Skeletal muscle tissue (tissue), 4 donors: ENCODE data around the gene FCHSD2. TPM values are rescaled to one million over a fixed set of nuclear protein-coding genes. Genes with fewer than 3 reads are reported as not detected.

ENCODE experiments used
- H3K27ac ChIP-seq: one replicate; pipeline ENCODE4 v1.7.0; 2013; ENCODE audit warnings: mild to moderate bottlenecking, low read depth, low read length, inconsistent platforms
- H3K27me3 ChIP-seq, 3 donors: one replicate each; pipeline ENCODE4 v1.7.0; 2013; ENCODE audit warnings: low read length in 3 of 3; ENCODE audit not compliant: control insufficient read depth in 3 of 3, insufficient read depth in 3 of 3
- H3K36me3 ChIP-seq, 3 donors: one replicate each; pipeline ENCODE4 v1.7.0; 2013; ENCODE audit warnings: low read length in 3 of 3; ENCODE audit not compliant: control insufficient read depth in 3 of 3, insufficient read depth in 3 of 3
- H3K4me1 ChIP-seq, 3 donors: one replicate each; pipeline ENCODE4 v1.7.0; 2013; ENCODE audit warnings: low read length in 3 of 3, mild to moderate bottlenecking in 3 of 3; ENCODE audit not compliant: control insufficient read depth in 3 of 3, insufficient read depth in 3 of 3
- H3K4me3 ChIP-seq, 3 donors: one replicate each; pipeline ENCODE4 v1.7.0; 2013; ENCODE audit warnings: low read length in 3 of 3
- H3K9ac ChIP-seq, 3 donors: one replicate each; pipeline ENCODE4 v1.7.0; 2013; ENCODE audit warnings: low read length in 3 of 3, mild to moderate bottlenecking in 3 of 3, moderate library complexity in 2 of 3, low read depth in 1 of 3
- H3K9me3 ChIP-seq, 3 donors: one replicate each; pipeline ENCODE4 v1.7.0; 2013; ENCODE audit warnings: low read length in 3 of 3; ENCODE audit not compliant: control insufficient read depth in 3 of 3
- total RNA-seq: library from RNA; depleted of rRNA; stranded (reverse); fragments of >200 nt; gene quantifications from one replicate; pipeline ENCODE4 v1.2.3, GENCODE V29; 2014
- donor health status: Osteomylitis.

FCHSD2 gene
- total RNA-seq, 1 donor from 2014 or later = 19.8 TPM

DNA sequence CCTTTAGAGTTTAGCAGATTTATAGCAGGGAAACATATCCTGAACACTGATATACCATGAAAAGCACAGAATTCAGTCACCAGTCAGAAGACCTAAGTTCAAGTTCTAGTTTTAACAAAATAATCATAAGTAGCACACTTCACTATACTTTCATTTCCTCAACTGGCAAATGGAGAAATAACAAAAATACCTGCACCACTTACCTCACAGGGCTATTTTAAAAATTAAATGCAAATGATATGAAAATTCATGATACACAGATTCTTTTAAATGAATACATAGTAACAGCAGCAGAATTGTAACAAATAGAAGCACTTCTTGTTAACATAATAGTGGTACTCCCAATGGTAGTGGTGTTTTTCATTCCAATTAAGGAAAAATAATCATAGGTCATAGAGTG, 139.0 kb downstream of the FCHSD2 start:
- H3K4me1 ChIP-seq = no peaks in the 10 kb centered on the region
- H3K4me3 ChIP-seq = no peak overlapping the region
- H3K27ac ChIP-seq = no peak overlapping the region
- H3K27me3 ChIP-seq = no peaks in the 10 kb centered on the region
- H3K36me3 ChIP-seq = no peaks in the 10 kb centered on the region
- no peak overlapping the region for H3K9ac ChIP-seq
- H3K9me3 ChIP-seq = no peaks in the 10 kb centered on the region

DNA sequence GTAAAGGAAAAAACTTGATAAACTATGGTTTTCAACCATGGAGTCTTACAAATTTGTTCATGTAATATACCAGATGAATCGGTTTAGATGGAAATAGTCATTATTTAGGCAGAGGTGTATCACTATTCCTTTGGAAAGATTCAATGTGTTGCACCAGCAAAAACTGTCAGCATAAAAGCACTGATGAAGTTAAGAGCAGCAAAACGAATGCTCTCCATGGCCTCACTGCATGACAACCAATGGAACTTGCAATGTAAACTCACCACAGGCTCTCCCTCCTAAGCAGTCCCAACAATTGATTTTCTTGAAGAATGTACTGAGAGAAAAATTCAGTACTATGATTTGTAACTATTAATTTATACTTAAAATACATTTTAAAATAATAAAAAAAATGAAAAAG, 139.9 kb downstream of the FCHSD2 start:
- Histone ChIP-seq H3K27ac (no peak overlapping the region), H3K36me3 (no peaks in the 10 kb centered on the region), H3K9ac (no peak overlapping the region), H3K4me1 (no peaks in the 10 kb centered on the region), H3K4me3 (no peak overlapping the region), H3K27me3 (no peaks in the 10 kb centered on the region), H3K9me3 (no peaks in the 10 kb centered on the region)

DNA sequence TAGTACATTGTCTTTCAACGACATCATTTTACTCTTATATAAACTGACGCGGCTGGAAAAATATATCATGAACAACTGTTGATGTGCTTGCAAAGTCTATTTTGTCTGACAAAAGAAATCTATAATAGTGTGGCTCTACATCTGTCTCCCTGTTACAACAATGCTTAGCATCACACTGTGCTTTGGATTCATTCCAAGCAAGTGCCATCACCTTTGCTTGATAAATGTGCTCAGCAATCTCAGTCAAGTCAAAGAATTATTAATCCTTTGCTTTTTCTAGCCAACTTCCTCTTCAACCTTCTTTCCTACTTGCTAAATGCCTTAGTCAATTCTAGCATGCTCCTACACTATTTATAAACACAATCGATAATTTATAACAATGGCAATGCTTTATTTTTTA, 140.5 kb downstream of the FCHSD2 start:
- H3K4me3 ChIP-seq = no peak overlapping the region
- no peaks in the 10 kb centered on the region for H3K36me3 ChIP-seq
- H3K27ac ChIP-seq = no peak overlapping the region
- no peak overlapping the region for H3K9ac ChIP-seq
- peaks cover 0 to 4% (median 0%) of the 10 kb centered on the region in 3 donors for H3K4me1 ChIP-seq
- H3K9me3 ChIP-seq = no peaks in the 10 kb centered on the region
- H3K27me3 ChIP-seq = no peaks in the 10 kb centered on the region

DNA sequence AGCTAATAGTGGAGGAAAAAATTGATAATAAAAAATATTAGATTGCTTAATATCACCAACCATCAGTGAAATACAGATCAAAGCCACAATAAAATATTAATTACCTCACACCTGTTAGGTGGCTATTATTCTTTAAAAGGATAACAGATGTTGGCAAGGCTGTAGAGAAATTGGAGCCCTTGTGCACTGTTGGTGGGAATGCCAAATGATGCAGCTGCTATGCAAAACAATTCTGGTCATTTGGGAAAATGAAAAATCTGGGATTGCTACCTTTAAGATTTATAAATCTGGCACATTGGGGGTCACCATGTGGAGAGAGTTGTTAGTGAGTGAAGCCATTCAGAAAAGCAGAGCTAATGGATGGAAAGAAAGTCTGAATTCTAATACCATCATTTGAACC, 143.4 kb downstream of the FCHSD2 start:
- Histone ChIP-seq H3K27ac (no peak overlapping the region), H3K4me1 (peaks cover 0 to 4% (median 0%) of the 10 kb centered on the region in 3 donors), H3K36me3 (no peaks in the 10 kb centered on the region), H3K4me3 (no peak overlapping the region), H3K9ac (no peak overlapping the region), H3K27me3 (no peaks in the 10 kb centered on the region), H3K9me3 (no peaks in the 10 kb centered on the region)

DNA sequence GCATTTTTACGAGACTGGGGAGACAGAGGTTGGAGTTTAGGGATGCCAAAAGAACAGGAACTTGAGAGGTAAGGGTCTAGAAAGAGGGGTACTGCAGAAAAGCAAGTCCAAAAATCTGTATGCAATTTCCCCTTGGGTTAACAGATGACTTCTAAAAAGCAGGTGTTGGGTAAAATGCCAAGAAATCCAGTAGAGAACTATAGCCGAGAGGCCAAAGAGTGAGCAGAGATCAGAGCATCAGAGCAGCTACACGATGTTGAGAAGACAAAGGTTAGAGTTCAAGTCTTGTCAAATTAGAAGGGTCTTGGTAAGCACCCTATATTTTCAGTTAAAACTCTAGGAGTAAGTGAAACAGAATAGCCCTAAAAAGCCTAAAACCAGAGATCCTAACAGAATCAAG, 145.2 kb downstream of the FCHSD2 start:
- no peaks in the 10 kb centered on the region for H3K27me3 ChIP-seq
- no peak overlapping the region for H3K4me3 ChIP-seq
- H3K9me3 ChIP-seq = no peaks in the 10 kb centered on the region
- peaks cover 0 to 4% (median 0%) of the 10 kb centered on the region in 3 donors for H3K4me1 ChIP-seq
- no peaks in the 10 kb centered on the region for H3K36me3 ChIP-seq
- H3K27ac ChIP-seq = no peak overlapping the region
- no peak overlapping the region for H3K9ac ChIP-seq

DNA sequence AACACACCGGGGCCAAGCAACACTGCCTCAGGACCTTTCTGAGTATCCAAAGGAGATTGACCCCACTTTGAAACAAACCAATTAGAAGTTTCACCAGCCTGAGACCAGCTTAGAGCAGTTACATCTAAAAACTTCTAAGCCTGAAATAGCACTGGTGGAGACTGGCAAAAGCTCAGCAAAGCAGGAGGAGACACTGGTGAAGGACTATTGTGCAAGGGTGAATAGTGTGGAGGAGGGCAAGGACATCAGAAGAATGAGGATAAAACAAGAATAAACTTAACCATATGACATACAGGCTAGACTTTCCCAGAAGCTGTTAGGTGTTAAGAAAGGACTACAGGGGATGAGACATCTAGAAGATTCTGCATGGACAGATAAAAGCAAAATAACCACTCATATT, 152.4 kb downstream of the FCHSD2 start:
- Histone ChIP-seq H3K27ac (no peak overlapping the region), H3K4me3 (no peak overlapping the region), H3K9ac (no peak overlapping the region), H3K36me3 (peaks cover 0 to 3% (median 0%) of the 10 kb centered on the region in 3 donors), H3K27me3 (no peaks in the 10 kb centered on the region), H3K4me1 (peaks cover 0 to 8% (median 2%) of the 10 kb centered on the region in 3 donors), H3K9me3 (no peaks in the 10 kb centered on the region)

DNA sequence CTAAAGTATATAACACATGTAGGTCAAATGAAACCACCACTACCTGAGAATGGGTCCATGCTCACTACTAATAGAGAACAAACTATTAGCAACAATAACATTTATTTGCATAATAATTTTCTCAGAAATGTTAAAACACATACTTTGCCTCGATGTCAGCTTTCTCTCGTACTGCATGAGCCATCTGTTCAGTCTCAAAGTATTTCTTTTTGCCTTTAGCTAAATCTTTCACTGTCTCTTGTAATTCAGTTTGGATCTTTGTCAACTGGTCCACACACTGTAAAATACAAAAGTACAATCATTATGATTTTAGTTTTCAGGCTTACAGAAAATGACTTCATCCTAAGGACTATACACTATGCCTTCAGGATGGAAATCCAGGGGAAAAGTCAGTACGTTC, 153.3 kb downstream of the FCHSD2 start:
- H3K4me3 ChIP-seq = no peak overlapping the region
- H3K36me3 ChIP-seq = peaks cover 0 to 6% (median 0%) of the 10 kb centered on the region in 3 donors
- no peak overlapping the region for H3K9ac ChIP-seq
- H3K27me3 ChIP-seq = no peaks in the 10 kb centered on the region
- H3K4me1 ChIP-seq = peaks cover 2 to 12% (median 3%) of the 10 kb centered on the region in 3 donors
- no peak overlapping the region for H3K27ac ChIP-seq
- no peaks in the 10 kb centered on the region for H3K9me3 ChIP-seq

DNA sequence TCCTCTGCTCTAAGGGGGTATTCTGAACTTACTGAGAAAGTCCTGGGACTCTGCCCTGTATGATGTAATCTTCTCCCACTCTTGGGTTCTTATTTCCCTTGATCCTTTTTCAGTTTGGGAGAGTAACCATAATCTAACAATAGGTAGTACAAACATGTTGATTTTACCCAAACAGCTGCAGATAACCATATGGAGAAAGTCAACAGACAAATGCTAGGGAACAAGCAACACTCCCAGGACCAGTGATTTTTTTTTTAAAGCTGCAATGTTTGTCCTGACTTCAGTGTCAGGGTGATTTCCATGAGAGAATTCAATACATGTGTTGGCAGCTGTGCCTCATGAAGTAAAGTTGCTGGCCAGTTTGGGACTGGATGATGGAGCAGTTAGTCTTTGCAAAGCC, 156.5 kb downstream of the FCHSD2 start:
- Histone ChIP-seq H3K36me3 (peaks cover 0 to 6% (median 0%) of the 10 kb centered on the region in 3 donors), H3K9ac (no peak overlapping the region), H3K4me1 (peaks cover 2 to 12% (median 3%) of the 10 kb centered on the region in 3 donors), H3K9me3 (no peaks in the 10 kb centered on the region), H3K27me3 (no peaks in the 10 kb centered on the region), H3K4me3 (no peak overlapping the region), H3K27ac (no peak overlapping the region)

DNA sequence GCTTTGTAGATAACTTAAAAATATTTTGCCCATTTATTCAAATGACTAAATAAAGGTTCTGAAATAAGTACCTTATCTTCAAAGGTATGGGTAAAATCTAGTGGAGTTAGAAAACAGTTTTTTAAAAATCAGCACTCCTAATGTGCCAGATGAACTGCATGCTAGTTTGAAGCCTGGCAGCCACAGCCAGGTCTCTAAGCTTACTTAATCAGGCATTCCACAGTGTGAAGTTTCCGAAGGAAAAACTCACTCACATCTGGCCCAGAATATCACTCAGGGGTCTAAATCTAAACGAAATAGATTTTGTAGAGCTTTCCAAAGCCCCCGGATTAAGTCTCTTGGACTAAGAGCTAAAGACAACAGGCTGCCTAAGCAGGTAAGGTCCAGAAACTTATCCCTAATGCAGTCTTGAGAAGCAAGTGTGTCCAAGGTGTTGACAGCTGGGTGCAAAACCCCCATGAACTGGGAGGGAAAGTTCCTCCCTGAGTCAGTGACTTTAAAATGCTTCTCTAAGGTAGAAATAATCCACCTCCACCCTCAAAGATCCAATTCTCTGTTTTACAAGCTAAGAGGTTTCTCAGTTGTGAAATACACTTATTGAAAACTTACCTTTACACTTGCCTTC, 157.6 kb downstream of the FCHSD2 start:
- H3K36me3 ChIP-seq = peaks cover 0 to 10% (median 0%) of the 10 kb centered on the region in 3 donors
- no peaks in the 10 kb centered on the region for H3K27me3 ChIP-seq
- H3K9me3 ChIP-seq = no peaks in the 10 kb centered on the region
- no peak overlapping the region for H3K27ac ChIP-seq
- H3K9ac ChIP-seq = no peak overlapping the region
- peaks cover under 1 to 12% (median 3%) of the 10 kb centered on the region in 3 donors for H3K4me1 ChIP-seq
- H3K4me3 ChIP-seq = no peak overlapping the region

DNA sequence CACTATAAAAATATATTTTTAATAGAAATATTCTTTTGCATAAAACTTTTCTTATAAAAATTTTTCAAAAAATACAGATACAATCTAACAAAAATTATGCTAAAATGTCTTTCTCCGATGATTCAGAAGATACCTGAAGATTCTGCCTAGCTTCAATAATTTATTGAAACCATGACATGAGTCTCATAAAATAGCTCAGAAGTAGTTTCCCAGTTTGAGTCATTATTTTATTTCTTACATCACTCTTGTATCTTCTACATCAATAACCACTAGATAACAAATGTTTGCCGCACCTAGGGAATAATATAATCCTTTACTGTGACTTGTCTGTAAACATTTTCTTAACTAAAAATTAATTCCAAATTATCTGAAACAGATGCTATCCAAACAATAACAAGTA, 158.6 kb downstream of the FCHSD2 start:
- Histone ChIP-seq H3K27ac (no peak overlapping the region), H3K9ac (no peak overlapping the region), H3K36me3 (peaks cover 0 to 10% (median 0%) of the 10 kb centered on the region in 3 donors), H3K4me1 (peaks cover 0 to 12% (median 3%) of the 10 kb centered on the region in 3 donors), H3K4me3 (no peak overlapping the region), H3K27me3 (no peaks in the 10 kb centered on the region), H3K9me3 (no peaks in the 10 kb centered on the region)
